ENCODE measurements around the gene CFAP410. TPM values are rescaled to one million over a fixed set of nuclear protein-coding genes. Genes with fewer than 3 reads are reported as not detected.
A peak's percentile ranks its signal among the peaks of the same experiment; 100 is the strongest.
"Not testable (repeated sequence)": the region's sequence is repeated elsewhere in the genome, so short reads cannot be mapped to it uniquely, and the experiment has no call there.

CFAP410 gene
- total RNA-seq, 1 donor from 2014 or later, result 20.2 TPM

DNA sequence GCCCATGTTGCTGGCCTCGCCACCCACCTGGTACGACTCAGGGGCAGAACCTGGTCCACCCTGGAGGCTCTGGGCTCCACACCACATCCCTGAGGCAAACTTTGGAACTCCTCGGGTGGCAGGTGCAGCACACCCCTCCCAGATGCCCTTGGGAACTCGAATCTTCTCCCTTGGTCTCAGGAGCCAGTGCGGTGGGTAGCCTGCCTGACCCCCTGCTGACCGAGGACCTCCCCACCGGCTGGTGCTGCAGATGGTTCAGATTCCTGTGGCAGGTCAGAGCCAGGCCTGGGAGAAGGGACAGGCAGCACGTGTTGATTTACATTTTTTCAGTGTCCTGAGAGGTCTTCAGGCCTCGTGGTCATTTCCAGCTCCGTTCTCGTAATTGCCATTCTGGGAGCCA lies 6.3 kb upstream of the CFAP410 start:
- no peak for DNase-seq (ENCODE audit: low read depth)
- Histone ChIP-seq H3K27me3 (ENCODE audit: control insufficient read depth, insufficient read depth, low read length) (peaks cover 23% of the 10 kb centered on the region), H3K36me3 (ENCODE audit: control insufficient read depth, insufficient read depth, low read length) (no peaks in the 10 kb centered on the region), H3K4me3 (ENCODE audit: low read depth, low read length) (no peak overlapping the region)
- TF ChIP-seq, protein P1, sequence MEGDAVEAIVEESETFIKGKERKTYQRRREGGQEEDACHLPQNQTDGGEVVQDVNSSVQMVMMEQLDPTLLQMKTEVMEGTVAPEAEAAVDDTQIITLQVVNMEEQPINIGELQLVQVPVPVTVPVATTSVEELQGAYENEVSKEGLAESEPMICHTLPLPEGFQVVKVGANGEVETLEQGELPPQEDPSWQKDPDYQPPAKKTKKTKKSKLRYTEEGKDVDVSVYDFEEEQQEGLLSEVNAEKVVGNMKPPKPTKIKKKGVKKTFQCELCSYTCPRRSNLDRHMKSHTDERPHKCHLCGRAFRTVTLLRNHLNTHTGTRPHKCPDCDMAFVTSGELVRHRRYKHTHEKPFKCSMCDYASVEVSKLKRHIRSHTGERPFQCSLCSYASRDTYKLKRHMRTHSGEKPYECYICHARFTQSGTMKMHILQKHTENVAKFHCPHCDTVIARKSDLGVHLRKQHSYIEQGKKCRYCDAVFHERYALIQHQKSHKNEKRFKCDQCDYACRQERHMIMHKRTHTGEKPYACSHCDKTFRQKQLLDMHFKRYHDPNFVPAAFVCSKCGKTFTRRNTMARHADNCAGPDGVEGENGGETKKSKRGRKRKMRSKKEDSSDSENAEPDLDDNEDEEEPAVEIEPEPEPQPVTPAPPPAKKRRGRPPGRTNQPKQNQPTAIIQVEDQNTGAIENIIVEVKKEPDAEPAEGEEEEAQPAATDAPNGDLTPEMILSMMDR (IDR thresholded peaks at IDR 0.05; ENCODE audit: insufficient read depth, low read length, poor library complexity, severe bottlenecking), result no peak

DNA sequence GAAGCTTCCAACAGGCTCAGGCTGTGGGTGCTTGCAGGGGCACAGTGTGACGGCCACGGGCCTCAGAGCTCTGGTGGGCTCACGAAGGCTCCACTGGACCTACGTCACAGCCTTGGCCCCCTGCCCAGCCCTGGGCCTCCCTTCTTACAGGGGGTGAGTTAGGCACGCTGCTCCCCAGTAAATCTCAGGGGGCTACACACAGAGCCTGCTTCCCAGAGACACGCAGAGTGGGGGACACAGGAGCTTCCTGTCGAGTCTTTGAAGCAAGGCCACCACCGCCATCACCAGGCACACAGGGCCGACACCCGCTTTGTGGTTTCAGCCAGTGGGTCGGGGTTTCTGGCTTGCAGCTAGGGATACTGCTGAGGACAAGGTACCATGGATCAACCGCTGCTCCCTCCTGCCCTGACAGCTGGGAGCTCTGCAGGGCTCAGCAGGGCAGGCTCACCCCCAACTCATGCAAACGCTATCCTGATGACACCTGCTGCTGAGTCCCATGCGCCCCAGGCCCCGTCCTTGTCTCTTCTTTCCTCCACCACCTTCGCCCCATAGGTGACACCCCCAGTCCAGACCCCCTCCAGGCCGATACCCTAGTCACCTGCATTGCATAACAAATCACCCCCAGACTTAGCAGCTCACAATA lies 5.5 kb upstream of the CFAP410 start:
- TF ChIP-seq, protein P1 (IDR thresholded peaks at IDR 0.05; ENCODE audit: insufficient read depth, low read length, poor library complexity, severe bottlenecking), result no peak
- H3K27me3 ChIP-seq (ENCODE audit: control insufficient read depth, insufficient read depth, low read length), result peaks cover 19% of the 10 kb centered on the region
- no peak for DNase-seq (ENCODE audit: low read depth)
- no peak overlapping the region for H3K4me3 ChIP-seq (ENCODE audit: low read depth, low read length)
- no peaks in the 10 kb centered on the region for H3K36me3 ChIP-seq (ENCODE audit: control insufficient read depth, insufficient read depth, low read length)

DNA sequence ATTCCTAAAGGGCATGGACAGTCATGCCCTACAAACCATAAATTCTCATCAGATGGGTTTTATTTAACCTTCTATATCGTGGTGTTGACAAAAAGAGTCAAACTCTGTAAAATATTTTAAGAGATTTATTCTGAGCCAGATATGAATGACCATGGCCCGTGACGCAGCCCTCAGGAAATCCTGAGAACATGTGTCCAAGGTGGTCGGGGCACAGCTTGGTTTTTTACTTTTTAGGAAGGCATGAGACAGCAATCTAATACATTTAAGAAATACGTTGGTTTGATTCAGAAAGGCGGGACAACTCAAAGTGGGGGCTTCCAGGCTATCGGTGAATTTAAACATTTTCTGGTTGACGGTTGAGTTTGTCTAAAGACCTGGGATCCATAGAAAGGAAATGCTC lies 3.8 kb upstream of the CFAP410 start:
- DNase-seq (ENCODE audit: low read depth), result not testable (repeated sequence)

DNA sequence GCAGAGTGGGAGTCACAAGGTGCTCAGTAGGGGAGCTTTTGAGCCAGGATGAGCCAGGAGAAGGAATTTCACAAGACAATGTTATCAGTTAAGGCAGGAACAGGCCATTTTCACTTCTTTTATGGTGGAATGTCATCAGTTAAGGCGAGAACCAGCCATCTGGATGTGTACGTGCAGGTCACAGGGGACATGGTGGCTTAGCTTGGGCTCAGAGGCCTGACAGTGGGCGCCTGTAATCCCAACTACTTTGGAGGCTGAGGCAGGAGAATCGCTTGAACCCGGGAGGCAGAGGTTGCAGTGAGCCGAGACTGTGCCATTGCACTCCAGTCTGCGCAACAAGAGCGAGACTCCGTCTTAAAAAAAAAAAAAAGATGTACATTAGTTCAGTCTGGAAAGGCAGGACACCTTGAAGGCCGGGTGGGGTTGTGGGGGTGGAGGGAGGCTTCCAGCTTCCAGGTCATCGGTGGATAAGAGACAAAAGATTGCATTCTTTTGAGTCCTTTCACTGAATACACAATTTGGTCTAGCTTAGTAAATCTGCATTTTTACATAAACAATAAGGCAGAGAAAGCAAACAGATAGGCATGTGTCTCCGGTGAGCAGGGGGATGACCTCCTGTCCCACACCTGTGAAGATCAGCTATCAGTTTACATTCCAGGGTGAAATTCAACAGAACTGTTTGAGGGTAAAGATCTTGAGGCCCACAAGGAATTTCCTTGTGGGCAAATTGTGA lies 2.7 kb upstream of the CFAP410 start:
- not testable (repeated sequence) for H3K36me3 ChIP-seq (ENCODE audit: control insufficient read depth, insufficient read depth, low read length); H3K27me3 ChIP-seq (ENCODE audit: control insufficient read depth, insufficient read depth, low read length); H3K4me3 ChIP-seq (ENCODE audit: low read depth, low read length); DNase-seq (ENCODE audit: low read depth)

More for the DNA sequence above, 3.8 kb upstream of the CFAP410 start:
- H3K27me3 ChIP-seq (ENCODE audit: control insufficient read depth, insufficient read depth, low read length); H3K4me3 ChIP-seq (ENCODE audit: low read depth, low read length); H3K36me3 ChIP-seq (ENCODE audit: control insufficient read depth, insufficient read depth, low read length): not testable (repeated sequence)

DNA sequence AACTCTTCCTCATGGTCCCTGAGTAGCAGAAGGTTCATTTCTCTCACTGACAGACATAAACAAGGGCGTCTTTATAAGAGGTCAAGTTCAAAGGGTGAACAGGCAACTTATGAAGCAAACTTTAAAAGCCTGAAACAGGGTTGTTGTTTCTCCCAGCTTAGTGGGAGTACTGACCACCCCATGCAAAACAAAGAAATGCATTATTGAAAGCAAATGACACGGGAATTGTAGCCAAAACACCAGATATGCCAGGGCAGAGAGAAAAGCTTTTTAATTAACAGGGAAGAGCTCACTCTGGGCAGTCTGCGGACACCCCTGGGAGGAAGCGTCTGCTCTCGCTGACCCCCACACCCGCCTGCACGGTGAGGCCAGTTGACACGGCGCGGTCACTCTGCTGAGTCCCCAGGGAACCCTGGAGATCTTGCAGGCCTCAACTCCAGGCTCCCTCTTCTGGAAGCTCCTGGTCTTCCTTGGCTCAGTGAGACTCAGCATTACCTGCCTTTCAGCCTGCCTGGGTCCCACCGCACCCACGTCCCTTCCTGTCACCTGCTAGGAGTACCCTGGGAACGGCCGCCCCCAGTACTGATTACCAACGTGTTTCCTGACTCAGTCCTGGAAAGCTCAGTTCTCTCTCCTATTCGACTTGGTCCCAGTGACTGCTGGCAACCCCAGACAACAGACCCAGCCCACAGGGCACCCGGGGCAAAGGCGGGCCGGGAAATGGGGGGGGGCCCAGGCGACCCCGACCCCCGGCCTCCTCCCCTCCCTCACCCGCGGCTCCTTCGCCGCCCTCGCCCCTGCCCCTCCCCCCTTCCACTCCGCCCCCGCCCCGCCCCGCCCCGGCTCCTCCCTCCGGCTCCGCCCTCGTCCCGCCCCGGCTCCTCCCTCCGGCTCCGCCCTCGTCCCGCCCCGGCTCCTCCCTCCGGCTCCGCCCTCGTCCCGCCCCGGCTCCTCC lies 972 bp downstream of the CFAP410 start:
- Histone ChIP-seq H3K27me3 (ENCODE audit: control insufficient read depth, insufficient read depth, low read length) (peaks cover 7% of the 10 kb centered on the region), H3K36me3 (ENCODE audit: control insufficient read depth, insufficient read depth, low read length) (no peaks in the 10 kb centered on the region), H3K4me3 (ENCODE audit: low read depth, low read length) (peak overlapping the region; percentile 39)
- TF ChIP-seq, protein P1 (IDR thresholded peaks at IDR 0.05; ENCODE audit: insufficient read depth, low read length, poor library complexity, severe bottlenecking), result peak; percentile 42
- peak; percentile 25 for DNase-seq (ENCODE audit: low read depth)

DNA sequence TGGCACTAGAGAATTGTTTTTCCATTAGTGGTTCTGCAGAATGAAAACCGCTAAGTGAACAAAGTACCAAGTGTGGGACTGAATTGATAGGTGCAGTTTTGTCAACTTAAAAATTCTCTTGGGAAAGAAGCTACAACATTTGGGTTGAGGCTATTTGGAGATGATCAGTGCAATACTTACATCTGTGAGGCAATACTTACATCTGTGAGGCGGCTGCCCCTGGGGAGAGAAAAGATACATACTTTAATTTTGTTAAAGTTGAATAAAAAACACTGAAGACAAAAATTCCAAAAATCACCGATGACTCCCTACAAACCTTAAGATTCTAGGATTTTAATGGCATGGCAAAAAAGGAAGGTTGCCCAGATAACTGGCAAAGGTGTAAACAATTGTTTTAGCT lies 1.7 kb downstream of the CFAP410 start:
- H3K4me3 ChIP-seq (ENCODE audit: low read depth, low read length), result no peak overlapping the region
- no peak for DNase-seq (ENCODE audit: low read depth)
- no peaks in the 10 kb centered on the region for H3K36me3 ChIP-seq (ENCODE audit: control insufficient read depth, insufficient read depth, low read length)
- peaks cover 10% of the 10 kb centered on the region for H3K27me3 ChIP-seq (ENCODE audit: control insufficient read depth, insufficient read depth, low read length)
- TF ChIP-seq, protein P1 (IDR thresholded peaks at IDR 0.05; ENCODE audit: insufficient read depth, low read length, poor library complexity, severe bottlenecking), result no peak
